Activated CD4-positive, CD25-positive, alpha-beta regulatory T cell treated with anti-CD3 and anti-CD28 coated beads, Interleukin-2, amount 50 U/mL, for 16 hours (primary cell): Measurements from ENCODE around the gene TTC9C.
"Not testable (repeated sequence)": the region's sequence is repeated elsewhere in the genome, so short reads cannot be mapped to it uniquely, and the experiment has no call there.

Source experiments
- DNase-seq: peaks from one replicate; pipeline ENCODE4 v3.0.0-alpha.2; 2020; ENCODE audit warnings: low read depth, low spot score

The TTC9C gene, protein sequence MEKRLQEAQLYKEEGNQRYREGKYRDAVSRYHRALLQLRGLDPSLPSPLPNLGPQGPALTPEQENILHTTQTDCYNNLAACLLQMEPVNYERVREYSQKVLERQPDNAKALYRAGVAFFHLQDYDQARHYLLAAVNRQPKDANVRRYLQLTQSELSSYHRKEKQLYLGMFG

DNA sequence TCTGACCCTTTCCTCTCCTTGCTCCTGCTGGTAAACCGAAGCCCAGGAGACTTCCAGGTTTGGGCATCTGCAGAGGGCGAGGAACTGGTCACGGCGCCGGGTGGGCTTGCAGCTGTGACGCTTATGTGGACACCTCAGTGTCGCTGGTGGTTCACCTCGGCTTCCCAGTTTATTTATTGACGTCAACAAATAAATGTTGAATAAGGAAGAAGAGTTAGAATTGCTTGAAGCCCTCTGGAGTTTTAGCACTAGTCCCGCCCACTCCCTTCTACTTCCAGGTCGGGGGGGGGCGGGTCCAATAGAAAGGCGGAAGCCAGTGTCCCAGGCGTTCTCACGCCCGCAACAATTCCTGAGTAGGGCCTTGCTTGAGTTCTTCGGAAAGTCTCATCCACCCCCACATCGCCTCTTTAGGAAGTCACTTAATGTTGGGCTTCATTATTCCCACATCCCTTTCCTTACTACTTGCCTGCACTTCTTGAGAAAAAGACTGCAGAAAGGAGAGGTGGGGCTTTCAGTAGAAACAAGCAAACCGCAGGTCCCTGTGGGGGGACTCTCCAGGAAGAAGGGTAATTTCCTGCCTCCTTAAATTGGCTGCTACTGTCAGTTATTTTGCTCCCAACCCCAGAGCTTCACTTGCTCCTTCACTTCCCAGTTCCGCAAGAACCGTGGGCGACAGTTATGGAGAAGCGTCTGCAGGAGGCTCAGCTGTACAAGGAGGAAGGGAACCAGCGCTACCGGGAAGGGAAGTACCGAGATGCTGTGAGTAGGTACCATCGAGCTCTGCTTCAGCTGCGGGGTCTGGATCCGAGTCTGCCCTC lies at the start of gene TTC9C:
Gene TTC9C, plus strand, starts transcription at position 316 of the 818 bp plus-strand sequence. Its CDS starts 363 bp downstream, at position 679.
- peak; percentile 77 for DNase-seq

DNA sequence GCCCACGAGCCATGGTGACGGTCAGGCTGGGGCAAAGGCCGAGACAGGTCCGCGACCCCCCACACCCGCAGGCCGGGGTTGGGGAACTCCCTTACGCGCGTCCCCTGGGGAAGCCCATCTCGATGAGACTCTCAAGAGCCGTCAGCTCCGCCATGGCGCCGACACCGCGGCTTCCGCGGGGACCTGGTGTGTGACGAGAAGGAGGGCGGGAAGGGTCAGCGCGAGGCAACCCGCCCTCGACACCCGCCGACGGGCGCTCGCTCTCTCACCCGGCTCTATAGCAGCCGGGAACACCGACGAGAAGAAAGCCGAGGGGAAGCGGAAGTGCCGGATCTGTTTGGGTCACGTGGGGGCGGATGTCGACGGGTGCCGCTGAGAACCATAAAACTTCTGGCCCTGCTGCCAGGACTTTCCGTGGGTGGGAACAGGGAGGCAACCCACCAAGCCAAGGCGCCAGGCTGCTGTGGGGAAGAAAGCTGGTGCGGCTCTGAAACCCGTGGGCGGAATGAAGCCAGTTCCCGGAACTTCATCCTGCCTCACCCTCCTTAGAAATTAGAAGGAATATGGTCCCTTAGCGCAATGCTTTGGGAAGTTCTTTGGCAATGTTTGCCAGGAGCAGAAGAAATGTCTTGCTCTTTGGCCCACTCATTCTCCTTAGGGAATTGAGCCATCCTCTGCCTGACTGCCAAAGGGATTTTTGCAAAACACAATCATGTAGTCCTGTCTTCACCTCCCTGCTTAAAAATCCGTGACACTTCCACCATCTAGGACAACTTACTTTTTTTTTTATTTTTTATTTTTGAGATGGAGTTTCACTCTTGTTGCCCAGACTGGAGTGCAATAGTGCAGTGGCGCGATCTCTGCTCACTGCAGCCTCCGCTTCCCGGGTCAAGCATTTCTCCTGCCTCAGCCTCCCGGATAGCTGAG lies 49.3 kb upstream of the TTC9C start, which contains the start of gene UBXN1:
Gene UBXN1, minus strand, starts transcription at position 304 of the 927 bp plus-strand sequence. Its CDS starts 150 bp downstream, at position 154.
- DNase-seq: peak; percentile 69

- no peak for DNase-seq
These were observed 47.5 kb upstream of the TTC9C start for GRCh38 chr11:62680825-62681240.

GRCh38 chr11:62682518-62682917 lies 45.8 kb upstream of the TTC9C start:
- DNase-seq: no peak

DNA sequence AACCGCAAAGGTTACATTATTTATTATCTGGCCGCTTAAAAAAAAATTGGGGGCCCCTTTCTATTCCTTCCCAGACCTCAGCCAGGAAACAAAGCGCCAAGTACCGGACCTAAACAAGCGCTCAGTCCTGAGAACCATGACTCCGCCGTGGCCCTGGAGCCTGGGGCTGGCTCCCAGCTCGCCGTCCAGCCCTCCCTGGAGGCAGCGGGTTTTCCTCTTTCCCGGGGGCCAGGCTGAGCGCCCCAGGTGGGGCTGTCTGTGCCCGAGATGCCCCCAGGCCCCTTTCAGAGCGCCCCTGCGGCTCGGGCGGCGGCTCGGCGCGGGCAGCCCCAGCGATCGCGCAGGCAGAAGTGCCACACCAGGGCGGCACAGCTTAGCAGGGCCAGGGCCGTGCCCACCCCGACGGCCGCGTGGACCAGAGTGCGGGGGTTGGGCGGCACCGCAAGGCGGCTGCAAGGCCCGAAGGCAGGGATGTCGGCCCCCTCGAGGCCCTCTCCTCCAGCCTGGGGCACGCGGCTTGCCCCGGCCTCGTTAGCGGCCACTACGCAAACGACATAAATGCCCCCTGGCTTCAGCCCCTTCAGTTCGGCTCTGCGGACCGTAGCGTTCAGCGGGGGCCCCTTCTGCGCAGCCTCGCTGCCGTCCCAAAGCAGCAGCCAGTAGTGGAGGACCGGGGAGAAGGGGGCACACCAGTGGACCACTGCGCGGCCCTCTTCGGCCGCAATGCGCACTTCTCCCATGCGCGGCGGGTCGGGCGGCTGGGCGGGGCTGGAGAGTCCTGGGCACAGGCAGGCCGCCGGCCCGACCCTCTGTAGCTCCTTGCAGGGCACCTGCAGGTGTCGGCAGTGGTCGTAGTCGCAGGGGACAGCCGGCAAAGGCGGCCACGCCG lies 40.5 kb upstream of the TTC9C start:
- DNase-seq: no peak

GRCh38 chr11:62688491-62688890 lies 39.8 kb upstream of the TTC9C start:
- DNase-seq: no peak

GRCh38 chr11:62689421-62690183 lies 38.7 kb upstream of the TTC9C start, which contains the start of gene LRRN4CL:
LRRN4CL (minus strand) TSS chr11:62689530; CDS start chr11:62688508, 1,022 bp downstream.
- DNase-seq: no peak

DNA sequence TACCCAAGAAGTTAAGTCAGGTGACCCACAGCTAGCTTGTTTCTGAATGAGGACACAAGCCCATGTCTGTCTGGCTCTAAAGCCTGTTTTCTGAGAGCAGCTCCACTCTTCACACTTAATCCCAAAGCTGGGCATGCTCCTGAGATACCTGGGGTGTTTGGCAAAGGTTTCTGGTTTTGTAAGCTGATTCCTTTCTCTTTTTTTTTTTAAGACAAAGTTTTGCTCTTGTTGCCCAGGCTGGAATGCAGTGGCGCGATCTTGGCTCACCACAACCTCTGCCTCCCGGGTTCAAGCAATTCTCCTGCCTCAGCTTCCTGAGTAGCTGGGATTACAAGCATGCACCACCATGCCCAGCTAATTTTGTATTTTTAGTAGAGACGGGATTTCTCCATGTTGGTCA lies 34.7 kb upstream of the TTC9C start:
- not testable (repeated sequence) for DNase-seq

GRCh38 chr11:62694455-62695167 lies 33.7 kb upstream of the TTC9C start:
- DNase-seq: peak; percentile 63

DNA sequence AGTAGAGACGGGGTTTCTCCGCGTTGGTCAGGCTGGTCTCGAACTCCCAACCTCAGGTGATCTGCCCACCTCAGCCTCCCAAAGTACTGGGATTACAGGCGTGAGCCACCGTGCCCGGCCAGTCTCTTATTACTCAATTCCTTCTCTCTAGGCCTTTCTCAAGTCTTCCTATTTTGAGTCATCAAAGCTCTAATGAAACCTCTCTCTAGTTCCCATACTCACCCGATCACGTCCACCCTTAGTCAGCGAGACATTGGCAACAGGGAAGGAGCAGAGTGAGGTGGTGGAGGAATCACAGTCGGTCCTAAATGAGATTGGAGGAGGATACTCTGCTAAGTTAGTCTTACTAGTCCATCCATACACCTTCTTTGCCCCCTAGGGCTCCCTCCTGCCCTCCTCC lies 26.0 kb upstream of the TTC9C start:
- no peak for DNase-seq

DNA sequence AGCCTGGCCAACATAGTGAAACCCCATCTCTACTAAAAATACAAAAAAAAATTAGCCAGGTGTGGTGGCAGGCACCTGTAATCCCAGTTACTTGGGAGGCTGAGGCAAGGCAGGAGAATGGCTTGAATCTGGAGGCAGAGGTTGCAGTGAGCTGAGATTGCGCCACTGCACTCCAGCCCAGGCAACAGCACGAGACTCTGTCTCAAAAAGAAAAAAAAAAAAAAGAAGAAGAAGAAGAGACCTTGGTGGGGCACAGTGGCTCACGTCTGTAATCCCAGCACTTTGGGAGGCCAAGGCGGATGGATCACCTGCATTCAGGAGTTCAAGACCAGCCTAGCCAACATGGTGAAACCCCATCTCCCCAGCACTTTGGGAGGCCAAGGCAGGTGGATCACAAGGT lies 24.4 kb upstream of the TTC9C start:
- DNase-seq: not testable (repeated sequence)

- no peak for DNase-seq
These were observed 22.9 kb upstream of the TTC9C start for GRCh38 chr11:62705413-62705812.

GRCh38 chr11:62705880-62706849 lies 22.1 kb upstream of the TTC9C start:
- DNase-seq: peak; percentile 86

GRCh38 chr11:62706850-62707247 lies 21.4 kb upstream of the TTC9C start:
- no peak for DNase-seq

DNA sequence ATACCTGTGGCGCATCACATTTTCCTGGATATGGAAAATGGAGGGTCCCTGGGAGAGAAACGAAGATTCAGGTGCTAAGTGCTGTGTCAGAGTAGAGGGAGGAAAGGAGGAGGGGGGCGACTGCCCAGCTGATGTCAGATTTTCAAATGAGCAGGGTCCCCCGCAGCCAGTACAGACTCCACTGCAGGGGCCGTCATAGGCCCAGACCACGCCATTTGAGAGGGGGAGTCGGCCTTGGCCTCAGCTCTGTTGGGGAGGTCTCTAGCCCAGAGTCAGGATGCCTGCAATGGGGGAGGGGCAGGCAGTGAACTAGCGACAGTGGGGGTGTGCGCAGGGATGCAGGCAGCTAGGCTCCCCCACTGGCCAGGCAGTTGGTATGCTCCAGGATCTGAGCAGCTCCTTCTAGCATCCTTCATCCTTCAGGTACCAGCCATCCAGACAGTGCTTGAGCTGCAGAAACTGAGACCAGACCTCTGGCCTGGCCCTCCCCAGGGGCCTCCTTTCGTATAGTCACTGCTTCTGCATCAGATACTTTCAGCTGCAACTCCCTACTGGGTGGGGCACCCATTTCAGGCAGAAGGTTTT lies 20.9 kb upstream of the TTC9C start, which contains the start of the genes BSCL2 and GNG3:
Gene BSCL2, minus strand, starts transcription at position 148 of the 585 bp plus-strand sequence. CDS start 229 bp downstream, outside the sequence.
Gene GNG3, plus strand, starts transcription at position 400 of the 585 bp plus-strand sequence. CDS start 620 bp downstream, outside the sequence.
- no peak for DNase-seq

- DNase-seq: no peak
These were observed 19.9 kb upstream of the TTC9C start for GRCh38 chr11:62708392-62708791.

- peak; percentile 10 for DNase-seq
These were observed 19.5 kb upstream of the TTC9C start for GRCh38 chr11:62708793-62709192.
